ENCODE results near the gene C1S. TPM values are rescaled to one million over a fixed set of nuclear protein-coding genes. Genes with fewer than 3 reads are reported as not detected.

Gene C1S
- polyA plus RNA-seq, 3 donors from 2014 or later = not detected

GRCh38 chr12:7072554-7072953, 12.0 kb downstream of the C1S start:
- Mint-ChIP-seq H3K4me1 (peaks cover 5 to 6% of the 10 kb centered on the region in 2 donors), H3K9me3 (no peaks in the 10 kb centered on the region), H3K36me3 (no peaks in the 10 kb centered on the region), H3K27ac (no peak overlapping the region), H3K4me3 (no peak overlapping the region), H3K27me3 (ENCODE audit: low read depth in 3 of 3) (peaks cover 5 to 12% (median 7%) of the 10 kb centered on the region in 3 donors)
- no peak for DNase-seq

- Mint-ChIP-seq H3K9me3 (no peaks in the 10 kb centered on the region), H3K4me3 (no peak overlapping the region), H3K4me1 (peaks cover 5 to 6% of the 10 kb centered on the region in 2 donors), H3K36me3 (no peaks in the 10 kb centered on the region), H3K27me3 (ENCODE audit: low read depth in 3 of 3) (peaks cover 5 to 8% (median 7%) of the 10 kb centered on the region in 3 donors), H3K27ac (no peak overlapping the region)
- DNase-seq = no peak
These were observed 13.4 kb downstream of the C1S start for GRCh38 chr12:7073946-7074345.

- DNase-seq = no peak
- Mint-ChIP-seq H3K27me3 (ENCODE audit: low read depth in 3 of 3) (peaks cover 5 to 11% (median 7%) of the 10 kb centered on the region in 3 donors), H3K36me3 (no peaks in the 10 kb centered on the region), H3K27ac (peak overlapping the region in 2 of 6 donors; percentile 6 to 12), H3K4me1 (peaks cover 5 to 6% of the 10 kb centered on the region in 2 donors), H3K9me3 (no peaks in the 10 kb centered on the region), H3K4me3 (no peak overlapping the region)
These were observed 15.0 kb downstream of the C1S start for GRCh38 chr12:7075518-7075917.

GRCh38 chr12:7075939-7076338, 15.4 kb downstream of the C1S start:
- Mint-ChIP-seq H3K27me3 (ENCODE audit: low read depth in 3 of 3) (peaks cover 5 to 11% (median 7%) of the 10 kb centered on the region in 3 donors), H3K4me3 (no peak overlapping the region), H3K36me3 (no peaks in the 10 kb centered on the region), H3K4me1 (peaks cover 5 to 6% of the 10 kb centered on the region in 2 donors), H3K27ac (peak overlapping the region in 2 of 6 donors; percentile 6 to 12), H3K9me3 (no peaks in the 10 kb centered on the region)
- no peak for DNase-seq

DNA sequence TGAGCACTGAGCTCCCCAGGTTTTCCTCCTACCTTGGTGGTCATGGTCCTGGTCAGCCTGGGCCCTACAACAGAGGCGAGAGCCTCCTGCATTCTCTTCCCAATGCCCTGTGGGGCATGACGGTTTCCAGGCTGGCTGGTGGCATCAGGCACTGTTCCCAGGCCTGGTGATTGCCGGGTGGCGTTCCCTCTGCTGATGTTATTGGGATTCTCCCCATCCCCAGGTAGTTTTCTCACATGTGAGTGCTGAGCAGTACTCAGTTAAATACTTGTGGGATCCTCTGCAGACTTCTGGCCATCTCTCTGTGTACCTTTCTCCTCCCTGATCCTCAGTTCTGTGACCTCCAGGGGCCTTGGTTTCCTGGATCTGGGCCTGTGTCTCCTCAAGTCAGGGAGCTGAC, 16.0 kb downstream of the C1S start:
- H3K4me1 Mint-ChIP-seq = peaks cover 5 to 6% of the 10 kb centered on the region in 2 donors
- H3K4me3 Mint-ChIP-seq = no peak overlapping the region
- H3K9me3 Mint-ChIP-seq = no peaks in the 10 kb centered on the region

GRCh38 chr12:7078163-7078562, 17.6 kb downstream of the C1S start:
- Mint-ChIP-seq H3K27me3 (ENCODE audit: low read depth in 3 of 3) (peaks cover 6 to 9% (median 7%) of the 10 kb centered on the region in 3 donors), H3K36me3 (peaks cover 0 to 2% (median 2%) of the 10 kb centered on the region in 3 donors), H3K4me3 (no peak overlapping the region), H3K27ac (no peak overlapping the region), H3K9me3 (peaks cover 0 to 3% (median 2%) of the 10 kb centered on the region in 6 donors), H3K4me1 (peaks cover 5 to 9% of the 10 kb centered on the region in 2 donors)
- no peak for DNase-seq

More for the DNA sequence above, 16.0 kb downstream of the C1S start:
- peaks cover 5 to 11% (median 7%) of the 10 kb centered on the region in 3 donors for H3K27me3 Mint-ChIP-seq (ENCODE audit: low read depth in 3 of 3)
- no peak for DNase-seq
- H3K27ac Mint-ChIP-seq = no peak overlapping the region
- no peaks in the 10 kb centered on the region for H3K36me3 Mint-ChIP-seq

GRCh38 chr12:7079826-7080125, 19.3 kb downstream of the C1S start:
- no peak overlapping the region for H3K4me3 Mint-ChIP-seq
- peaks cover 5 to 8% (median 8%) of the 10 kb centered on the region in 3 donors for H3K27me3 Mint-ChIP-seq (ENCODE audit: low read depth in 3 of 3)
- H3K27ac Mint-ChIP-seq = no peak overlapping the region
- peaks cover 0 to 5% (median 5%) of the 10 kb centered on the region in 3 donors for H3K36me3 Mint-ChIP-seq
- no peak for DNase-seq
- H3K9me3 Mint-ChIP-seq = peaks cover 0 to 6% (median 2%) of the 10 kb centered on the region in 6 donors
- peaks cover 8 to 12% of the 10 kb centered on the region in 2 donors for H3K4me1 Mint-ChIP-seq

DNA sequence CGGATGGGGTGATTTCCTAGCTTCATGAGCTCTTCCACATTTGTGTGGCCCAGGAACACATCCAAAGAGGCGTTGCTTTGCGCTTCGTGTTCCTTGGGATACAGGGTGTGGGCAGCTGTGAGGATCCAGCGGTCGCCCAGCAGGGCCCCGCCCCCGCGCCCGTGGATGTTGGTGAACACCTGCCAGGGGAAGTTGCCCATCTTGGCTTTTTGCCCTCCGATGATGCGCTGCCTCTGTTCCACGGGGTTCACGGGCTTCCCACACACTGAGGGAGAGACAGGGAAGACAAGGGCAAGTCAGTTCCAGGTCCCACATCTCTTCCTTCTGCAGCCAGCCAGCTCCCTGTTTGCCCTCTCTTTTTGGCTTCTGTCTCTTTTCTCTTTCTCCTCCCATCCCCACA, 20.5 kb downstream of the C1S start:
- Mint-ChIP-seq H3K4me1 (peaks cover 3 to 6% of the 10 kb centered on the region in 2 donors), H3K9me3 (peaks cover 0 to 6% (median 2%) of the 10 kb centered on the region in 6 donors), H3K36me3 (peaks cover 0 to 5% (median 5%) of the 10 kb centered on the region in 3 donors), H3K27ac (peak overlapping the region in 1 of 6 donors; percentile 29), H3K27me3 (ENCODE audit: low read depth in 3 of 3) (peaks cover 4 to 8% (median 6%) of the 10 kb centered on the region in 3 donors), H3K4me3 (no peak overlapping the region)
- DNase-seq = no peak

DNA sequence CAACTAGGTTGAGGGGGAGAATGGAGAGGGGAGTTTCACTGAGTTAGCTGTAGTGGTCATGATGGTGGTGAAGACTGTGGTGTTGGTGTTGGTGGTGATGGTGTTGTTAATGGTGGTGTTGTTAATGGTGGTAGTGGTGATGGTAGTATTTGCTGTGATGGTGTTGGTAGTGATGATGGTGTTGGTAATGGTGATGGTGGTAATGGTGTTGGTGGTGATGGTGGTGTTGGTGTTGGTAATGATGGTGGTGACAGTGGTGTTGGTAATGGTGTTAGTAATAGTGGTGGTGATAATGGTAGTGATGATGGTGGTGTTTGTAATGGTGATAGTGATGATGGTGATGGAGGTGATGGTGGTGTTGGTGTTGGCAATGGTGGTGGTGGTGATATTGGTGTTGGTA, 22.6 kb downstream of the C1S start:
- Mint-ChIP-seq H3K36me3 (peaks cover 0 to 5% (median 5%) of the 10 kb centered on the region in 3 donors), H3K4me3 (peak overlapping the region in 1 of 5 donors; percentile 18), H3K4me1 (peaks cover 3 to 6% of the 10 kb centered on the region in 2 donors), H3K27ac (peak overlapping the region; percentile 13 to 83 (median 76)), H3K9me3 (peaks cover 0 to 6% (median 2%) of the 10 kb centered on the region in 6 donors), H3K27me3 (ENCODE audit: low read depth in 3 of 3) (peaks cover 4 to 8% (median 6%) of the 10 kb centered on the region in 3 donors)
- peak; percentile 16 to 24 (median 22) for DNase-seq

DNA sequence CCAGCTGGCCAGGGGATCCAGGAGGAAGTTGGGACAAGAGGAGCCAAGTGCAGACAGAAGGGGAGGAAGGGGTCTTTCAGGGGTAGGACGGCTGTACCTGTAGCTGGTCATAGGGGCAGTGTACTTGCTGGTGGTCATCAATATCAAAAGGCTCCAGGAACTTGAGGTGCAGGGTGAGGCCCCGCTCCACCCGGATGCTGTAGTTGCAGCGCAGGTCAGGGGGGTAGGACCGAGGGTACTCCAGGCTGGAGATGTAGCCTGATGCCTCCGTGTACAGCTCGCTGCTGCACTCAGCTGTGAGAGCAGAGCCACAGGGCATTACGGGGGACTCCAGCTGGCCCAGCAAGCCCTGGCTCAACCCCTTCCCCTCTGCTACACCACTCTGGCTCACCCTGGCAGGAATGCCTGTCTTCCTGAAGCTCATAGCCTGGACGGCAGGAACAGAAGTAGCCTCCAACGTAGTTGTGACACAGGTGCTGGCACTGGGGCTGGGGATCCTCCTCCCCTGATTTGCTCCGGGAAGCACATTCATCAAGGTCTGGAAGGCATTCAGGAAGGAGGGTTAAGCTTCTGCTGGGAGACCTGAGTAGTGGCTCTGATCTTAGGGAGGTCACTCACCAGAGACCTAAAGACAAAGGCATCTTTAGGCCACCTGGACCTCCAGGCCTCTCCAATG, 28.8 kb downstream of the C1S start:
- no peak for DNase-seq
- Mint-ChIP-seq H3K27ac (no peak overlapping the region), H3K36me3 (no peaks in the 10 kb centered on the region), H3K4me3 (no peak overlapping the region), H3K9me3 (peaks cover 0 to 1% (median 0%) of the 10 kb centered on the region in 6 donors), H3K4me1 (peaks cover 8 to 10% of the 10 kb centered on the region in 2 donors), H3K27me3 (ENCODE audit: low read depth in 3 of 3) (peaks cover 0 to 2% (median 0%) of the 10 kb centered on the region in 3 donors)

DNA sequence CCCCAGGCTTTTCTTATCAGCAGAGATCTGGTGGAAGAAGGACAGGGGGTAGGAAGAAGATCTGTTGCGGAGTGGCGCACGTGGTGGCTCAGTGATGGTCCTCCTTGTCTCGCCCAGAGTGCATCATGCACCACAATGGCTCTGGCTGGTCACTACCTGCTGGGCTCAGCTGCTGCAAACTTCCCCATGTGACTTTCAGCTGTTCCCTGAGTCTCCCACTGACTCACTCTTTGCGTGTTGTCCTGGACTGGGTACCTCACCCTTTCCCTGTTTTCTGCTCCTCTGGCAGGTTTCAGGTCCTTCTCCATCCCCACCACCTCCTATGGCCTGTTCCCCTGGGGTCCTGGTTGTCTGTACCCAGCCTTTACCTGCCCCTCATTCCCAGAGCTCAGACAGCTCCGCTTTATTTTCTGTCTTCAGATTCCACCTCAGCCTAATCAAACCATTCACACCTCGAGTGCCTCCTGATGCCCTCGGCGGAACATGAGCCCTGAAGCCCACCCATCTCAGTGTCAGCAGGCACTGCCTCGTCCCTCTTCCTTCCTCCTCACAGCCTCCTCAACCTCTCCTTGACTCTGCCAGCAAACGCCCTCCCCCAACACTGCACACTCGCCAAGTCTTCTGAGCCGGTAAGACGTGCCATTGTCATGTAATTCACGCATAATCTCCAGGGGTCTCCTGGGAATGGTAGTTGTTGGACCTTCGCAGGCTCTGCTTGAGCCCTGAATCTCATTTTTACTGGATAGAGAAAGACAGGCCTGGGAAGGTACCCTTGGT, 29.9 kb downstream of the C1S start:
- H3K4me3 Mint-ChIP-seq = no peak overlapping the region
- H3K27me3 Mint-ChIP-seq (ENCODE audit: low read depth in 3 of 3) = peaks cover 0 to 2% (median 0%) of the 10 kb centered on the region in 3 donors
- H3K36me3 Mint-ChIP-seq = no peaks in the 10 kb centered on the region
- DNase-seq = no peak
- H3K27ac Mint-ChIP-seq = no peak overlapping the region
- peaks cover 0 to 1% (median 0%) of the 10 kb centered on the region in 6 donors for H3K9me3 Mint-ChIP-seq
- H3K4me1 Mint-ChIP-seq = peaks cover 8 to 10% of the 10 kb centered on the region in 2 donors

DNA sequence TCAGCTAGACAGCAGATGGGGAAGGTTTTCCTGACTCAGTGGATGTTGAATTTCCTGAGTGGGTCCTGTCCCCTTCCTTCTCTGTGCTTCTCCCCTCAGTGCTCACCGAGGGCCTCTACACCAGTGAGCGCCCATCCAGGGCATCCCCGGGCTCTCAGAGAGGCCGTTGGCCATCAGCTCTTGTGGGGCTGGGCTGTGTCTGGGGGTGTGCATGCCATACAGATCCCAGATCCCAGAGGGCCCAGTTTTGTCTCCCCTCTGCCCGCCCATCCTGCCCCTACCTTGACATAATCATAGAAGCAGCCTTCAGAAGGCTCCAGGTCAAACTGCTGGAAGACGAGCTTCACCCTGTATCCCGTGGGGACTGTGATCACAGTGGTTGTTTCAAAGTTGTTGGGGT, 30.7 kb downstream of the C1S start:
- Mint-ChIP-seq H3K9me3 (peaks cover 0 to 1% (median 0%) of the 10 kb centered on the region in 6 donors), H3K27me3 (ENCODE audit: low read depth in 3 of 3) (peaks cover 0 to 2% (median 0%) of the 10 kb centered on the region in 3 donors), H3K27ac (no peak overlapping the region), H3K4me1 (peaks cover 8 to 10% of the 10 kb centered on the region in 2 donors), H3K36me3 (no peaks in the 10 kb centered on the region), H3K4me3 (peak overlapping the region in 2 of 5 donors; percentile 36 to 50)
- DNase-seq = no peak

DNA sequence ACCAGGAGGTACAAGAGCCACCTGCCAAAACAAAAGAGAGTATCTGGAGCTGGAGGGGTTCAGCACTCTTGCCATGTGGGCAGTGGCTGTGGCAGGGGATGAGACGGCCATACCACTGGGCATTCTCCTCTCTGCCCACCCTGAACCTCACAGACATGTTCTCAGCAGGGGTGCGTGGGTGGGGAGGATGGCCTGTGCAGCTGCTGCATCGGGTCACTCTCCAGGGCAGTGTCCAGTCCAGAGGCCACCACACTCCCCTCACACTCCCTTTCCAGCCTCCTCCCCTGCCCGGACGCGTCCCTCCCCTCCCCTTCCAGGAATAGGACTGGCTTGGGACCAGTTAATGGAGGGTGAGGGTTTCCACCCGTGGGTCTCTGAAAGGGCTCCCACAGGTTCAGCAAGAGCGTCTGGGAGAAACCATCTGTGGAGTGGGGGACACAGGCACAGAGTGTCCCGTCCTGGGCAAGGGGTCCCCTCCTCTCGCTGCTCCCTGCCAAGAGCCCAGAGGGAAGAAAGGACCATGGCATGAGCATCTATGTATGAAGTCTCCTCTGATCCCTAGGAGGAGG, 31.2 kb downstream of the C1S start:
- Mint-ChIP-seq H3K27me3 (ENCODE audit: low read depth in 3 of 3) (peaks cover 0 to 2% (median 0%) of the 10 kb centered on the region in 3 donors), H3K4me3 (peak overlapping the region; percentile 84 to 93 (median 89)), H3K27ac (peak overlapping the region in 4 of 6 donors; percentile 70 to 88 (median 84)), H3K36me3 (no peaks in the 10 kb centered on the region), H3K9me3 (peaks cover 0 to 1% (median 0%) of the 10 kb centered on the region in 6 donors), H3K4me1 (peaks cover 8 to 10% of the 10 kb centered on the region in 2 donors)
- no peak for DNase-seq

Data from immature natural killer cell (primary cell).